Loucy (cell line): Measurements from ENCODE around the gene SYNPR.

Experiments
- H2AFZ ChIP-seq: fragments of 200-600 bp; sonication (generic); 2 replicates; pipeline ENCODE4 v1.6.0; 2016; ENCODE audit warnings: antibody characterized with exemption, mild to moderate bottlenecking, low read length, moderate library complexity
- H3F3A ChIP-seq: fragments of 200-600 bp; 2 replicates; pipeline ENCODE4 v1.6.0; 2016; ENCODE audit warnings: antibody characterized with exemption, low read depth, mild to moderate bottlenecking
- H3K27me3 ChIP-seq: fragments of 200-600 bp; sonication (generic); 2 replicates; pipeline ENCODE4 v1.6.1; 2014; ENCODE audit warnings: low read length, mild to moderate bottlenecking; ENCODE audit not compliant: insufficient read depth, poor library complexity, severe bottlenecking
- H3K36me3 ChIP-seq: fragments of 200-600 bp; sonication (generic); 2 replicates; pipeline ENCODE4 v1.6.1; 2016; ENCODE audit warnings: low read length; ENCODE audit not compliant: insufficient read depth
- H3K4me1 ChIP-seq: fragments of 200-600 bp; sonication (generic); 2 replicates; pipeline ENCODE4 v1.5.1; 2014; ENCODE audit warnings: low read length, mild to moderate bottlenecking; ENCODE audit not compliant: insufficient read depth, poor library complexity, severe bottlenecking
- H3K4me2 ChIP-seq: fragments of 200-600 bp; sonication (generic); 2 replicates; pipeline ENCODE4 v1.6.0; 2014; ENCODE audit warnings: antibody characterized with exemption, low read length, low read depth, mild to moderate bottlenecking; ENCODE audit not compliant: poor library complexity, severe bottlenecking
- H3K4me3 ChIP-seq: fragments of 200-600 bp; sonication (generic); 2 replicates; pipeline ENCODE4 v1.5.1; 2014; ENCODE audit warnings: low read length, mild to moderate bottlenecking, mixed read lengths; ENCODE audit not compliant: poor library complexity, severe bottlenecking
- H3K79me2 ChIP-seq: fragments of 200-600 bp; sonication (generic); 2 replicates; pipeline ENCODE4 v1.6.1; 2014; ENCODE audit warnings: low read length; ENCODE audit not compliant: insufficient read depth
- H3K9ac ChIP-seq: fragments of 200-600 bp; sonication (generic); 2 replicates; pipeline ENCODE4 v1.6.0; 2014; ENCODE audit warnings: mild to moderate bottlenecking, low read depth, low read length, moderate library complexity; ENCODE audit not compliant: poor library complexity, severe bottlenecking
- H3K9me2 ChIP-seq: fragments of 200-600 bp; sonication (generic); replicated peaks from 2 replicates; pipeline ENCODE4 v1.6.1; 2016; ENCODE audit warnings: low read depth, low read length, mixed read lengths
- H3K9me3 ChIP-seq: fragments of 200-600 bp; sonication (generic); 2 replicates; pipeline ENCODE4 v1.6.1; 2014; ENCODE audit warnings: mild to moderate bottlenecking, antibody characterized with exemption, low read length, low read depth; ENCODE audit not compliant: insufficient read depth
- H4K20me1 ChIP-seq: fragments of 200-600 bp; sonication (generic); 2 replicates; pipeline ENCODE4 v1.6.0; 2014; ENCODE audit warnings: antibody characterized with exemption, low read length, mild to moderate bottlenecking; ENCODE audit not compliant: insufficient read depth, poor library complexity, severe bottlenecking
- CTCF ChIP-seq: fragments of 200-600 bp; sonication (generic); conservative IDR thresholded peaks from 2 replicates; pipeline ENCODE4 v1.5.1; 2014; ENCODE audit warnings: mild to moderate bottlenecking, antibody characterized with exemption, low read length
- EZH2phosphoT487 ChIP-seq: fragments of 200-600 bp; IDR thresholded peaks from 2 replicates; pipeline ENCODE4 v1.6.1; 2018; ENCODE audit warnings: antibody characterized with exemption, mild to moderate bottlenecking, moderate library complexity, borderline replicate concordance

SYNPR gene

GRCh38 chr3:63328365-63328764 is 50.3 kb downstream of the SYNPR start:
- no peak overlapping the region for H3K4me3 ChIP-seq
- no peaks in the 10 kb centered on the region for H4K20me1 ChIP-seq
- H3K27me3 ChIP-seq: no peaks in the 10 kb centered on the region
- H3K9ac ChIP-seq: no peak overlapping the region
- TF ChIP-seq EZH2phosphoT487 (no peak), CTCF (no peak)
- no peaks in the 10 kb centered on the region for H3K79me2 ChIP-seq
- H3K9me2 ChIP-seq: no peaks in the 10 kb centered on the region
- no peak overlapping the region for H3K4me2 ChIP-seq
- no peaks in the 10 kb centered on the region for H3K9me3 ChIP-seq
- no peaks in the 10 kb centered on the region for H3K36me3 ChIP-seq
- no peaks in the 10 kb centered on the region for H3K4me1 ChIP-seq
- no peaks in the 10 kb centered on the region for H3F3A ChIP-seq
- no peak overlapping the region for H2AFZ ChIP-seq

- Histone ChIP-seq H3K27me3 (no peaks in the 10 kb centered on the region), H3K9me3 (no peaks in the 10 kb centered on the region), H3F3A (no peaks in the 10 kb centered on the region), H3K9ac (no peak overlapping the region), H3K79me2 (no peaks in the 10 kb centered on the region), H3K4me3 (no peak overlapping the region), H2AFZ (no peak overlapping the region), H3K4me1 (no peaks in the 10 kb centered on the region), H4K20me1 (no peaks in the 10 kb centered on the region), H3K4me2 (no peak overlapping the region), H3K36me3 (no peaks in the 10 kb centered on the region), H3K9me2 (no peaks in the 10 kb centered on the region)
- TF ChIP-seq EZH2phosphoT487 (no peak), CTCF (no peak)
These were observed 53.4 kb downstream of the SYNPR start for GRCh38 chr3:63331520-63331919.

GRCh38 chr3:63333815-63334214 is 55.7 kb downstream of the SYNPR start:
- Histone ChIP-seq H3K9me2 (no peaks in the 10 kb centered on the region), H3K9me3 (no peaks in the 10 kb centered on the region), H3K79me2 (no peaks in the 10 kb centered on the region), H3K36me3 (no peaks in the 10 kb centered on the region), H3K9ac (no peak overlapping the region), H3K4me1 (no peaks in the 10 kb centered on the region), H3F3A (no peaks in the 10 kb centered on the region), H3K4me3 (no peak overlapping the region), H3K4me2 (no peak overlapping the region), H3K27me3 (no peaks in the 10 kb centered on the region), H4K20me1 (no peaks in the 10 kb centered on the region), H2AFZ (no peak overlapping the region)
- TF ChIP-seq EZH2phosphoT487 (no peak), CTCF (peak; percentile 50)
